Lower lobe of right lung (tissue), 2 donors: Measurements from ENCODE around the gene ATP6V1B1. TPM values are rescaled to one million over a fixed set of nuclear protein-coding genes. Genes with fewer than 3 reads are reported as not detected.

Source experiments
- ATAC-seq, 2 donors: fragments of 200-7000 bp; cut with Tn5 transposase; one replicate each; pipeline ENCODE4 v1.9.1; 2020 to 2022; ENCODE audit warnings: mild to moderate bottlenecking in 2 of 2, moderate library complexity in 2 of 2
- DNase-seq: peaks from one replicate; pipeline ENCODE4 v3.0.0-alpha.2; 2020
- H3K27ac ChIP-seq: fragments of 200-600 bp; one replicate; pipeline ENCODE4 v1.8.0; 2022
- H3K27me3 ChIP-seq: fragments of 200-600 bp; one replicate; pipeline ENCODE4 v1.8.0; 2022; ENCODE audit warnings: low read depth
- H3K36me3 ChIP-seq: fragments of 200-600 bp; one replicate; pipeline ENCODE4 v1.8.0; 2022; ENCODE audit warnings: mild to moderate bottlenecking
- H3K4me1 ChIP-seq: fragments of 200-600 bp; one replicate; pipeline ENCODE4 v1.8.0; 2022
- H3K4me3 ChIP-seq: fragments of 200-600 bp; one replicate; pipeline ENCODE4 v1.8.0; 2022; ENCODE audit warnings: mild to moderate bottlenecking
- H3K9me3 ChIP-seq: fragments of 200-600 bp; one replicate; pipeline ENCODE4 v1.8.0; 2022
- CTCF ChIP-seq: fragments of 200-600 bp; IDR thresholded peaks from one replicate; pipeline ENCODE4 v1.8.0; 2022; ENCODE audit warnings: antibody characterized with exemption, mild to moderate bottlenecking
- intact Hi-C: fragments of 100-400 bp; cut with DNase I; formaldehyde crosslinking; loops from one replicate; pipeline ENCODE4 v1.11.0; 2022
- long read RNA-seq: library from polyadenylated mRNA; unstranded; transcript quantifications from one replicate; pipeline ENCODE4 v2.0.0, GENCODE V29; 2021
- total RNA-seq: library from RNA; stranded (reverse); fragmentation: NEBNext Ultra II Directional; extraction: Animal tissue kit (Norgen Biotek cat#: 25700); gene quantifications from one replicate; pipeline ENCODE4 v1.2.1, GENCODE V29; 2021
- donor health status: DM: no; HTN: yes; CAD: no; lungs with severe emphysema.

Gene ATP6V1B1
- total RNA-seq: 2.2 TPM
- long read RNA-seq, partial matches to known transcripts: 0 of 1 reads
- long read RNA-seq, other reads (novel, unspliced or antisense): 0 of 1 reads

GRCh38 chr2:70935468-70936164, at the start of gene ATP6V1B1:
Gene ATP6V1B1, plus strand, starts transcription at chr2:70935900. Its CDS starts 55 bp downstream, at chr2:70935955.
- peak; percentile 42 to 64 for ATAC-seq
- DNase-seq: no peak
- no peak within 1 kb of the TSS for H3K27ac ChIP-seq

GRCh38 chr2:70886541-70886987, 49.1 kb upstream of the ATP6V1B1 start:
- ATAC-seq (no peak), DNase-seq (no peak)
- intact Hi-C loops: no loop called here
- H3K27ac ChIP-seq: no peak overlapping the region
- peaks cover 93% of the 10 kb centered on the region for H3K27me3 ChIP-seq
- no peaks in the 10 kb centered on the region for H3K9me3 ChIP-seq
- H3K36me3 ChIP-seq: no peaks in the 10 kb centered on the region
- peaks cover 25% of the 10 kb centered on the region for H3K4me1 ChIP-seq
- H3K4me3 ChIP-seq: no peak overlapping the region
- TF ChIP-seq CTCF: no peak

More at GRCh38 chr2:70935468-70936164, at the start of gene ATP6V1B1:
- no peaks in the 10 kb centered on the region for H3K36me3 ChIP-seq
- no peak within 1 kb of the TSS for H3K4me3 ChIP-seq
- H3K27me3 ChIP-seq: peaks cover 6% of the 10 kb centered on the region
- no peaks in the 10 kb centered on the region for H3K4me1 ChIP-seq
- TF ChIP-seq CTCF: no peak
- intact Hi-C loops: no loop called here
- no peaks in the 10 kb centered on the region for H3K9me3 ChIP-seq

DNA sequence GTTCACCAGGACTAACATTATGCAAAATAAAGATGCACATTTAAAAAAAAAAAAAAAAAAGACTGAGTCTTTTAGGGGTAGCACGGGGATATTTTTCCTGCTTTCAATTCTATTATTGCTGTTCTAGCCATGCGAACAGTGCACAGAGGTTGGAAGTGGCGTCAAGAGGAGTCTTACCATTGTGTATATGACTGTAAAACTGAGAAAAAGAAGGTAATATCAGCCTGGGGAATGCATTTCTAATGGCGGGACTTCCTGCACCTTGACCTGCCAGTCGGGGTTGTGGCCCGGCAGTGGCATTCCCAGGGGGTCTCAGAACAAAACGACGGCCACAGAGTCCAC, 48.5 kb upstream of the ATP6V1B1 start:
- H3K4me3 ChIP-seq: peak overlapping the region; percentile 42
- H3K27ac ChIP-seq: no peak overlapping the region
- H3K27me3 ChIP-seq: peaks cover 97% of the 10 kb centered on the region
- ATAC-seq (no peak), DNase-seq (no peak)
- H3K4me1 ChIP-seq: peaks cover 25% of the 10 kb centered on the region
- no peaks in the 10 kb centered on the region for H3K9me3 ChIP-seq
- H3K36me3 ChIP-seq: no peaks in the 10 kb centered on the region
- intact Hi-C loops: no loop called here
- no peak for TF ChIP-seq CTCF

DNA sequence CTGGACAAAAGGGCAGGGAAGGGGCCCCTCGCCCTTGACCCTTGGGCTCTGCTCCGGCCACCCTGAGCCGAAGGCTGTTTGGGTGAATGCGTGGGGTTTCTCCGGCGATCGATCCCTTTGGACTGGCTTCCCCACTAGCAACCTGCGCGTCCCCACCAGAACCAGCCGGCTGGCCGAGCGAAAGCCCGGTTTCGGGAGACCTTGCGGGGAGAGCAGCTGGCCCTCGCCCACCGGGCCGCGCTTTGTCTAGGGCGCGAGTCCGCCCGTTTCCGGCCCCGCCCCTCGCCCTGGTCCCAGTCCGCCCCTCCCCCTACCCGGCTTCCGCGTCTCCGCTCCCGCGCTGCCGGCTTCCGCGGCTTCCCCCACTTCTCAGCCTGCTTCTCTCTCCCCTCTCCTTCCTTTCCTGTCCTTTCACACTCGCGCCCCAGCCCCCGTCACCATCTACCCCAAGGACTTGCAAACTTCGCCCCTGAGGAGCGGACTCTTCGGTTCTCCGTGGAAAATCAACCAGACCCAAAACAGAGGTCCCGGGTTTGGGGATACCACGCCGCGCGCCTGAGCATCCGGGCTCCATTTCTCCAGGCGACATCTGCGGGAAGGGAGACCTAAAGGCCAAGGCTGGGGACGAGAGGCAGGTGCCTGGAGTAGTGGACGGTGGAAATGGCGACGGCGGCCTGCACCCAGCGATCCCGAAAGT, 48.0 kb upstream of the ATP6V1B1 start:
- no peak for TF ChIP-seq CTCF
- Histone ChIP-seq H3K9me3 (no peaks in the 10 kb centered on the region), H3K4me3 (peak overlapping the region; percentile 42), H3K4me1 (peaks cover 25% of the 10 kb centered on the region), H3K27me3 (peaks cover 96% of the 10 kb centered on the region), H3K36me3 (no peaks in the 10 kb centered on the region), H3K27ac (no peak overlapping the region)
- intact Hi-C loops: no loop called here
- peak; percentile 50 to 76 for ATAC-seq
- DNase-seq: no peak

DNA sequence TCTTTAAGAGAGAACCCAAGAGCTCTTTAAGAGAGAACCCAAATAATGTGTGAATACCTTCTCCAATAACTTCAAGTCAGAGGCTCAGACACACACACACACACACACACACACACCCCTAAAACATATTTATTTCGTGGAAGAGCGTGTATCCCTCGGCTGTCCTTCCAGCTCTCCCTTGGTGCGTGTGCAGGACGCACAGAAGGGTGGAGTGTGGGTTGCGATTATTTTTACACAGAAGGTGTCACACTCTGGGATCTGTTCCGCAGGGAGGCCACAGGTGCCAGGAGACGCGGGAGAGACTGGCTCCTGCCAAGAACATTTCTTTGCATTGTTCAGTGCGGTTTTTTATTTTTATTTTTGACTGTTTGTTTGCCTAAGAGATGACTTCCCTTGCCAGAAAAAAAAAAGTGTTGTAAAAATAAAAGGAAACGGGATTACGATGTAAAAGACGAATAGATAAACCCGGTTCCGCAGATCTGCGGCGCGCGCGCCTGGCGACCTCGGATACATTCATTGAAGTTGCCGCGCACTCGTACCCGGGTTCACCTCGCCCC, 47.3 kb upstream of the ATP6V1B1 start:
- no peak for ATAC-seq
- Histone ChIP-seq H3K9me3 (no peaks in the 10 kb centered on the region), H3K36me3 (no peaks in the 10 kb centered on the region), H3K27me3 (peaks cover 96% of the 10 kb centered on the region), H3K4me1 (peaks cover 25% of the 10 kb centered on the region), H3K27ac (no peak overlapping the region), H3K4me3 (no peak overlapping the region)
- intact Hi-C loops: no loop called here
- TF ChIP-seq CTCF: no peak
- DNase-seq: no peak
